ENCODE data around the gene FASTK. TPM values are rescaled to one million over a fixed set of nuclear protein-coding genes. Genes with fewer than 3 reads are reported as not detected.

The FASTK gene
- total RNA-seq, 3 donors from 2014 or later = 78.6 to 122 (median 98.5) TPM

DNA sequence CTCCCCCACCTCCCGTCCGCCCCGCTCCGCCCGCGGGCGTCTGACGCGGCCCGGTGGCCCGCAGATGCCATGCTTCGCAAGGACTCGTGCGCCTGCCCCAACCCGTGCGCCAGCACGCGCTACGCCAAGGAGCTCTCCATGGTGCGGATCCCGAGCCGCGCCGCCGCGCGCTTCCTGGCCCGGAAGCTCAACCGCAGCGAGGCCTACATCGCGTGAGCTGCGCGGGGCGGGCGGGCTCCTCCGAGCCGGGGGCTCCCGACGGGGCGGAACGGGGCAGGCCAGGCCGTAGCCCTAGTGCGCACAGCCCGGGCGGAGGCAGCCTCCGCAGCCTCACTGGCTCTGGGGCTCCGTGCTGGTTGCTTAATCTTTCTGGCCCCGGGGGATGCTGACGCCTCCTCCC lies 29.5 kb downstream of the FASTK start:
- TF ChIP-seq, protein P1, sequence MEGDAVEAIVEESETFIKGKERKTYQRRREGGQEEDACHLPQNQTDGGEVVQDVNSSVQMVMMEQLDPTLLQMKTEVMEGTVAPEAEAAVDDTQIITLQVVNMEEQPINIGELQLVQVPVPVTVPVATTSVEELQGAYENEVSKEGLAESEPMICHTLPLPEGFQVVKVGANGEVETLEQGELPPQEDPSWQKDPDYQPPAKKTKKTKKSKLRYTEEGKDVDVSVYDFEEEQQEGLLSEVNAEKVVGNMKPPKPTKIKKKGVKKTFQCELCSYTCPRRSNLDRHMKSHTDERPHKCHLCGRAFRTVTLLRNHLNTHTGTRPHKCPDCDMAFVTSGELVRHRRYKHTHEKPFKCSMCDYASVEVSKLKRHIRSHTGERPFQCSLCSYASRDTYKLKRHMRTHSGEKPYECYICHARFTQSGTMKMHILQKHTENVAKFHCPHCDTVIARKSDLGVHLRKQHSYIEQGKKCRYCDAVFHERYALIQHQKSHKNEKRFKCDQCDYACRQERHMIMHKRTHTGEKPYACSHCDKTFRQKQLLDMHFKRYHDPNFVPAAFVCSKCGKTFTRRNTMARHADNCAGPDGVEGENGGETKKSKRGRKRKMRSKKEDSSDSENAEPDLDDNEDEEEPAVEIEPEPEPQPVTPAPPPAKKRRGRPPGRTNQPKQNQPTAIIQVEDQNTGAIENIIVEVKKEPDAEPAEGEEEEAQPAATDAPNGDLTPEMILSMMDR (IDR thresholded peaks at IDR 0.05) = no peak
- peak; percentile 75 for ATAC-seq
- H3K4me3 ChIP-seq = no peak overlapping the region
- no peaks in the 10 kb centered on the region for H3K9me3 ChIP-seq
- DNase-seq = peak in 2 of 3 donors; percentile 64 to 72
- H3K36me3 ChIP-seq (ENCODE audit: low read depth) = no peaks in the 10 kb centered on the region
- H3K4me1 ChIP-seq (ENCODE audit: low read depth) = peaks cover 2% of the 10 kb centered on the region
- intact Hi-C loops (cut with DNase I, micrococcal nuclease) = no loop called here

DNA sequence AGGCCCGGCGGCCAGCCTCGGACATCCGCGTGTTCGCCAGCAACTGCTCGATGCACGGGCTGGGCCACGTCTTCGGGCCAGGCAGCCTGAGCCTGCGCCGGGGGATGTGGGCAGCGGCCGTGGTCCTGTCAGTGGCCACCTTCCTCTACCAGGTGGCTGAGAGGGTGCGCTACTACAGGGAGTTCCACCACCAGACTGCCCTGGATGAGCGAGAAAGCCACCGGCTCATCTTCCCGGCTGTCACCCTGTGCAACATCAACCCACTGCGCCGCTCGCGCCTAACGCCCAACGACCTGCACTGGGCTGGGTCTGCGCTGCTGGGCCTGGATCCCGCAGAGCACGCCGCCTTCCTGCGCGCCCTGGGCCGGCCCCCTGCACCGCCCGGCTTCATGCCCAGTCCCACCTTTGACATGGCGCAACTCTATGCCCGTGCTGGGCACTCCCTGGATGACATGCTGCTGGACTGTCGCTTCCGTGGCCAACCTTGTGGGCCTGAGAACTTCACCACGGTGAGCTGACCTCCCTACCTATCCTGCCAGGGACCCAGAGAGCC lies 31.6 kb downstream of the FASTK start:
- Histone ChIP-seq H3K4me3 (no peak overlapping the region), H3K4me1 (ENCODE audit: low read depth) (peaks cover 2% of the 10 kb centered on the region), H3K9me3 (no peaks in the 10 kb centered on the region), H3K36me3 (ENCODE audit: low read depth) (no peaks in the 10 kb centered on the region)
- ATAC-seq = no peak
- no peak for DNase-seq
- intact Hi-C loops (cut with DNase I, micrococcal nuclease) = no loop called here
- TF ChIP-seq, protein P1 (IDR thresholded peaks at IDR 0.05) = no peak

DNA sequence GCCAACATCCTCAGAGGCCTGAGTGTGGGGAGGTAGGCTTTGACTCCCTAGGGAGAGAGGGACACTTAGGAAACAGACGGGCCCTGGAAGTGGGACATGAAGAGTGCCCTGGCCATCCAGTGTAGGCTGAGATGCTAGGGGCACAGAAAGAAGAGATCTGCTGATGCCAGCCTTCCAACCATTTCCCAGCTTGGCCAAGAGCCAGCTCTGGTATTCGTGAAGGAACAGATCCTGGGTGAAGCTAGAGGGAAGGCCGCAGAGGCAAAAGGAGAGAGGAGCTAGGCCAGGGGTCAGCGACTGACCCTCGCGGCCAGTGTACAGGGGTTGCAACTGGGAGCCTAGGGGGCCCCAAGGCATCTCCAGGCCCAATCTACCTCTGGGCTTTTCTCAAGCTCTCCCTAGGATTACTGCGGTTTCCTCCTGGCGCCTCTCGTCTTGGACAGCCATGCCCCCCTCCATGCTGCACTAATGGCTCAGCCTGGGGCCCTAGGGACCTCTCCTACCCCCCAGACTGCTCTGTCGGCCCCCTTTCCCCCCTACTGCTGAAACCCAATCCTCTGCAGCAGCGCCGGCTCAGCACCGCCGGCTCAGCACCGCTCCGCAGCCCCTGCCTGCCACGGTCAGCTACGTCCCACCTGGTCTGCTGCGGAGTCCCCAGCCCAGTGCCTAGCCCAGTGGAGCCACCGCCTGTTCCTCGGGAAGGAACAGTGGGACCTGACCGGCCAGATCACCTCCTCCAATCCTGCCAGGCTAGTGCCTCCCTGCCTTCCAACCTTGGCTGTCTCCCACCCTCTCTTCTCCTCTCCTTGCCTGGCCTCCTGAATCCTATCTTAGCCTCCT lies 32.4 kb downstream of the FASTK start, which contains the start of gene ASIC3:
ASIC3 (plus strand) TSS at position 556 of the 840 bp plus-strand sequence. CDS start 355 bp downstream, outside the sequence.
- TF ChIP-seq, protein P1 (IDR thresholded peaks at IDR 0.05) = no peak
- Histone ChIP-seq H3K4me1 (ENCODE audit: low read depth) (peaks cover 2% of the 10 kb centered on the region), H3K4me3 (no peak within 1 kb of the TSS), H3K9me3 (no peaks in the 10 kb centered on the region), H3K36me3 (ENCODE audit: low read depth) (no peaks in the 10 kb centered on the region)
- DNase-seq (no peak), ATAC-seq (no peak)
- intact Hi-C loops (cut with DNase I, micrococcal nuclease) = no loop called here

DNA sequence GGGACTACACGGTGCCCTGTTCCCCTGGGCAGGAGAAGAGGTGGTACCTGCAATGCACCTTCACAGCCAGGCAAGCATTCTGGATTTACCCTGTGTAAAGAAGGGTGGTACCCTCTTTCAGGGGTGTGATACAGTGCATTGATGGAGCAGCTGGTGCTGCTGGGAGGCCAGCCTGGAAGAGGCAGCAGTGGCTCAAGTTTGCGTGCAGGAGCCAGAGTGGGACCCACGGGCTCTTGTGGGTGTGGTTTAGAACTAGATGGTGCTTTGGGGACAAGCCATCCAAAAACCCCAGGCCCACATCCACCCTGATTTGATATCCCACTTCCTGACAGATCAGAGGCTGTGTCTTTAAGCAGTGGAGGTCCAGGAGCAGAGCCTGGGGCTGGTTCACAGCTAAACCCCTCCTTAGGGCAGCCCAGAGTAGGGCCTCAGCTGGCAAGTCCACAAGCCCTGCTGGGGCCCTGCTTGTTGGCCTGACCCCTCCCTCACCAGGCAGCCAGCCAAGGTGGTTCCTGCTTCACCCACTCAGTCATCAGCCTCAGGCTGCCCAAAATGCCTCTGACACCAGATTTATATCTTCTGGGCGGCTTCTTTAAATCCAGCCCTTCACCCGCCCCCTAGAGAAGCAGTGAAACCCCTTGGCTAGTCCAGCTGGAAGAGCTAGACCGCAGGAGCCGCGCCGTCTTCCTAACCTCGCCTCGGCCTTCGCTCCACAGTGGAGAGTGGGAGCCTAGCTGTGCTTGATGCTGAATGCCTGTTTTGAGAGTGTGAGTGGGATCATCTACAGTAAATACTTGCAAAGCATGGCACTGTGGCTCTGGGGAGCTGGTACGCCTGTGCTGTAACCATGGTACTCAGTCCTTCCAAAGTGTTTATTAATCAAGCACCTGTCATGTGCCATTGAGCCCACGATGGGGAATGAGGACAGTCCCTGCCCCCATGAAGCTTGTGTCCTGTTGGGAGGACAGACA lies 33.7 kb downstream of the FASTK start:
- Histone ChIP-seq H3K36me3 (ENCODE audit: low read depth) (no peaks in the 10 kb centered on the region), H3K9me3 (no peaks in the 10 kb centered on the region), H3K4me1 (ENCODE audit: low read depth) (peaks cover 2% of the 10 kb centered on the region), H3K4me3 (no peak overlapping the region)
- ATAC-seq (no peak), DNase-seq (no peak)
- TF ChIP-seq, protein P1 (IDR thresholded peaks at IDR 0.05) = no peak
- intact Hi-C loops (cut with DNase I, micrococcal nuclease) = no loop called here

DNA sequence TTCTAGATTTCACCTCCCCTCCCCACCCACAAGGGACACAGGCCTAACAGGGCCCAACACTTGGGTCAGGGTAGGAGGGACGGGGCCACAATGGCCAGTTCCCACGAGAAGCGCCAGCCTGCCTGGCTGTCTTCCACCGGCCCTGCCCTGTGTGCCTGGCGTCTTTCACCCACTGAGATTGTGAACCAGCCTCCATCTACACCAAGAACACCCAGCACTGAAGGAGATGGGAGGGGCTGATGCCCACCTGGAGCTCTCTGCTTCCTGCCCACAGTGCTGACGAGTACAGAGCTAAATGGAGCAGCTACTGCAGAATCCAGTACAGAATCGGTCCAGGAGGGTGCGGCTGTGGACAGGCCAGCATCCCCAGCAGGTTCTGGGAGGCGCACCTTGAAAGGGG lies 34.6 kb downstream of the FASTK start:
- no peaks in the 10 kb centered on the region for H3K4me1 ChIP-seq (ENCODE audit: low read depth)
- H3K9me3 ChIP-seq = no peaks in the 10 kb centered on the region
- intact Hi-C loops (cut with DNase I, micrococcal nuclease) = no loop called here
- TF ChIP-seq, protein P1 (IDR thresholded peaks at IDR 0.05) = no peak
- ATAC-seq (no peak), DNase-seq (no peak)
- H3K36me3 ChIP-seq (ENCODE audit: low read depth) = no peaks in the 10 kb centered on the region
- no peak overlapping the region for H3K4me3 ChIP-seq

All from mucosa of descending colon (tissue), 3 donors.